Hematopoietic multipotent progenitor cell treated with erythropoietin and hydrocortisone succinate and interleukin-3 and kit ligand, for 8 days (in vitro differentiated cells): Measurements from ENCODE around the gene BRAF.
A peak's percentile ranks its signal among the peaks of the same experiment; 100 is the strongest.
"Not testable (repeated sequence)": the region's sequence is repeated elsewhere in the genome, so short reads cannot be mapped to it uniquely, and the experiment has no call there.

Source experiments
- DNase-seq: peaks from one replicate; pipeline ENCODE4 v3.0.0-alpha.2; 2015

BRAF gene

GRCh38 chr7:140698477-140698876 is 226.3 kb downstream of the BRAF start:
- DNase-seq, result no peak

- DNase-seq, result no peak
Observed at GRCh38 chr7:140697447-140698143, 227.1 kb downstream of the BRAF start.

GRCh38 chr7:140696680-140697446 is 227.9 kb downstream of the BRAF start, which contains the start of gene NDUFB2:
TSS of gene NDUFB2 (plus strand) at chr7:140696708. CDS start at chr7:140696745, 37 bp downstream.
- peak; percentile 85 for DNase-seq

- peak; percentile 93 for DNase-seq
Observed at GRCh38 chr7:140696024-140696679, 228.6 kb downstream of the BRAF start.

GRCh38 chr7:140695381-140695780 is 229.3 kb downstream of the BRAF start:
- DNase-seq, result no peak

- DNase-seq, result no peak
Observed at GRCh38 chr7:140694592-140694991, 230.1 kb downstream of the BRAF start.

- not testable (repeated sequence) for DNase-seq
Observed at GRCh38 chr7:140693849-140694248, 230.9 kb downstream of the BRAF start.

GRCh38 chr7:140691376-140692045 is 233.2 kb downstream of the BRAF start:
- DNase-seq, result no peak

GRCh38 chr7:140689199-140690152 is 235.3 kb downstream of the BRAF start:
- DNase-seq, result no peak

- DNase-seq, result no peak
Observed at GRCh38 chr7:140688341-140688740, 236.4 kb downstream of the BRAF start.

GRCh38 chr7:140686921-140687320 is 237.8 kb downstream of the BRAF start:
- DNase-seq, result no peak

GRCh38 chr7:140685407-140686087 is 239.2 kb downstream of the BRAF start:
- DNase-seq, result no peak

GRCh38 chr7:140684066-140684950 is 240.4 kb downstream of the BRAF start:
- no peak for DNase-seq

- no peak for DNase-seq
Observed at GRCh38 chr7:140683657-140684056, 241.1 kb downstream of the BRAF start.

GRCh38 chr7:140681766-140682165 is 243.0 kb downstream of the BRAF start:
- no peak for DNase-seq

GRCh38 chr7:140680886-140681285 is 243.8 kb downstream of the BRAF start:
- no peak for DNase-seq

GRCh38 chr7:140679186-140679585 is 245.5 kb downstream of the BRAF start:
- no peak for DNase-seq

- no peak for DNase-seq
Observed at GRCh38 chr7:140678816-140679130, 246.0 kb downstream of the BRAF start.

GRCh38 chr7:140678081-140678815 is 246.5 kb downstream of the BRAF start:
- DNase-seq, result no peak

GRCh38 chr7:140677496-140677895 is 247.2 kb downstream of the BRAF start:
- DNase-seq, result no peak
